Liver (tissue), 9 donors: ENCODE results near the gene HRH3. TPM values are rescaled to one million over a fixed set of nuclear protein-coding genes. Genes with fewer than 3 reads are reported as not detected.

ENCODE experiments used
- DNase-seq: peaks from one replicate; pipeline ENCODE4 v3.0.0-alpha.2; 2017; ENCODE audit warnings: low spot score
- H3K27ac ChIP-seq, 2 donors: one replicate each; pipeline ENCODE4 v1.7.0; 2013; ENCODE audit warnings: inconsistent platforms in 2 of 2, low read length in 2 of 2, control low read depth in 1 of 2, low read depth in 1 of 2, mild to moderate bottlenecking in 1 of 2
- H3K27me3 ChIP-seq, 4 donors: one replicate each; pipeline versions ENCODE4 v1.6.1 to v1.7.0; 2013; ENCODE audit warnings: low read length in 3 of 4, inconsistent platforms in 1 of 4, mild to moderate bottlenecking in 1 of 4, moderate library complexity in 1 of 4; ENCODE audit not compliant: control insufficient read depth in 4 of 4, insufficient read depth in 4 of 4
- H3K36me3 ChIP-seq, 4 donors: one replicate each; pipeline versions ENCODE4 v1.6.1 to v1.7.0; 2013; ENCODE audit warnings: low read length in 3 of 4, mild to moderate bottlenecking in 3 of 4, low read depth in 1 of 4, moderate library complexity in 1 of 4; ENCODE audit not compliant: control insufficient read depth in 4 of 4, insufficient read depth in 3 of 4
- H3K4me1 ChIP-seq, 4 donors: one replicate each; pipeline versions ENCODE4 v1.6.1 to v1.7.0; 2013; ENCODE audit warnings: low read length in 3 of 4, mild to moderate bottlenecking in 3 of 4, moderate library complexity in 1 of 4; ENCODE audit not compliant: control insufficient read depth in 4 of 4, insufficient read depth in 4 of 4
- H3K4me3 ChIP-seq, 3 donors: one replicate each; pipeline versions ENCODE4 v1.6.1 to v1.7.0; 2013; ENCODE audit warnings: low read length in 3 of 3, control low read depth in 1 of 3, low read depth in 1 of 3, mild to moderate bottlenecking in 1 of 3
- H3K9ac ChIP-seq, 2 donors: one replicate each; pipeline ENCODE4 v1.7.0; 2013; ENCODE audit warnings: low read length in 2 of 2, mild to moderate bottlenecking in 2 of 2, moderate library complexity in 2 of 2, control low read depth in 1 of 2, low read depth in 1 of 2
- H3K9me3 ChIP-seq, 4 donors: one replicate each; pipeline versions ENCODE4 v1.6.1 to v1.7.0; 2013; ENCODE audit warnings: low read length in 3 of 4; ENCODE audit not compliant: control insufficient read depth in 4 of 4
- CTCF ChIP-seq: fragments of 150-350 bp; IDR thresholded peaks from 2 replicates; pipeline ENCODE4 v1.5.1; 2017; ENCODE audit warnings: improper control_type of control experiment, low read depth, low read length; ENCODE audit not compliant: missing input control
- FOXA2 ChIP-seq: IDR thresholded peaks from 2 replicates; pipeline ENCODE4 v1.6.1; 2016; ENCODE audit warnings: antibody characterized with exemption
- GABPA ChIP-seq, 2 donors: IDR thresholded peaks in 1 of 2; conservative IDR thresholded peaks in 1 of 2; 2 replicates each; pipeline ENCODE4 v1.6.1; 2016; ENCODE audit warnings: antibody characterized with exemption in 2 of 2, mild to moderate bottlenecking in 1 of 2, moderate library complexity in 1 of 2
- HNF4A ChIP-seq, 2 donors: conservative IDR thresholded peaks; 2 replicates each; pipeline ENCODE4 v1.6.1; 2016; ENCODE audit warnings: antibody characterized with exemption in 2 of 2, mild to moderate bottlenecking in 2 of 2
- HNF4G ChIP-seq: IDR thresholded peaks from 2 replicates; pipeline ENCODE4 v1.6.1; 2016; ENCODE audit warnings: antibody characterized with exemption
- NR2F2 ChIP-seq: IDR thresholded peaks from 2 replicates; pipeline ENCODE4 v1.6.1; 2016; ENCODE audit warnings: antibody characterized with exemption
- REST ChIP-seq: IDR thresholded peaks from 2 replicates; pipeline ENCODE4 v1.6.1; 2016; ENCODE audit warnings: antibody characterized with exemption, mild to moderate bottlenecking
- RXRA ChIP-seq, 2 donors: IDR thresholded peaks; 2 replicates each; pipeline ENCODE4 v1.6.1; 2017 to 2018; ENCODE audit warnings: antibody characterized with exemption in 2 of 2, mild to moderate bottlenecking in 1 of 2
- TAF1 ChIP-seq: conservative IDR thresholded peaks from 2 replicates; pipeline ENCODE4 v1.6.1; 2016; ENCODE audit warnings: antibody characterized with exemption, mild to moderate bottlenecking
- YY1 ChIP-seq: IDR thresholded peaks from 2 replicates; pipeline ENCODE4 v1.6.1; 2016; ENCODE audit warnings: antibody characterized with exemption, mild to moderate bottlenecking
- WGBS: extraction: QIAGEN DNeasy Blood & Tissue Kit; methylation state at CpG from one replicate; pipeline ENCODE4 v1.1.7; 2013; 5-methylcytosine and 5-hydroxymethylcytosine counted together
- polyA plus RNA-seq, 2 donors: library from polyadenylated mRNA; stranded (reverse) in 1 of 2; unstranded in 1 of 2; fragments of 200-250 nt in 1 of 2; fragments of >200 nt in 1 of 2; fragmentation: Nextera tagmentation in 1 of 2; extraction: Ambion mirVana in 1 of 2; gene quantifications; one replicate each; pipeline versions ENCODE4 v1.2.1 to v1.2.3, GENCODE V29; 2013 to 2015
- total RNA-seq, 2 donors: library from RNA; depleted of rRNA; stranded (reverse); fragments of >200 nt; gene quantifications; one replicate each; pipeline ENCODE4 v1.2.3, GENCODE V29; 2014
- TF ChIP-seq, protein P1 (sequence below): IDR thresholded peaks from 2 replicates; pipeline ENCODE4 v1.6.1; 2016; ENCODE audit warnings: antibody characterized with exemption
- TF ChIP-seq, protein P2 (sequence below): IDR thresholded peaks from 2 replicates; pipeline ENCODE4 v1.6.1; 2016; ENCODE audit warnings: antibody characterized with exemption
- donor health status: healthy.
- donor health status: healthy.
- donor health status: healthy.
- donor health status: healthy.
- donor health status: healthy.

The HRH3 gene
- total and polyA plus RNA-seq, 4 donors: not detected

- Histone ChIP-seq H3K4me1 (no peaks in the 10 kb centered on the region), H3K36me3 (peaks cover 13 to 48% (median 22%) of the 10 kb centered on the region in 4 donors), H3K9ac (no peak overlapping the region), H3K27me3 (no peaks in the 10 kb centered on the region), H3K9me3 (no peaks in the 10 kb centered on the region), H3K27ac (no peak overlapping the region), H3K4me3 (no peak overlapping the region)
- no peak for DNase-seq
- TF ChIP-seq CTCF (no peak), RXRA (IDR thresholded peaks at IDR 0.05) (no peak), GABPA (IDR thresholded peaks at IDR 0.05 in 1 of 2, conservative IDR thresholded peaks at IDR 0.05 in 1 of 2) (no peak), FOXA2 (no peak), REST (no peak), TAF1 (no peak), NR2F2 (no peak)
- TF ChIP-seq, protein P1, sequence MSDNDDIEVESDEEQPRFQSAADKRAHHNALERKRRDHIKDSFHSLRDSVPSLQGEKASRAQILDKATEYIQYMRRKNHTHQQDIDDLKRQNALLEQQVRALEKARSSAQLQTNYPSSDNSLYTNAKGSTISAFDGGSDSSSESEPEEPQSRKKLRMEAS: no peak
- TF ChIP-seq, protein P2, sequence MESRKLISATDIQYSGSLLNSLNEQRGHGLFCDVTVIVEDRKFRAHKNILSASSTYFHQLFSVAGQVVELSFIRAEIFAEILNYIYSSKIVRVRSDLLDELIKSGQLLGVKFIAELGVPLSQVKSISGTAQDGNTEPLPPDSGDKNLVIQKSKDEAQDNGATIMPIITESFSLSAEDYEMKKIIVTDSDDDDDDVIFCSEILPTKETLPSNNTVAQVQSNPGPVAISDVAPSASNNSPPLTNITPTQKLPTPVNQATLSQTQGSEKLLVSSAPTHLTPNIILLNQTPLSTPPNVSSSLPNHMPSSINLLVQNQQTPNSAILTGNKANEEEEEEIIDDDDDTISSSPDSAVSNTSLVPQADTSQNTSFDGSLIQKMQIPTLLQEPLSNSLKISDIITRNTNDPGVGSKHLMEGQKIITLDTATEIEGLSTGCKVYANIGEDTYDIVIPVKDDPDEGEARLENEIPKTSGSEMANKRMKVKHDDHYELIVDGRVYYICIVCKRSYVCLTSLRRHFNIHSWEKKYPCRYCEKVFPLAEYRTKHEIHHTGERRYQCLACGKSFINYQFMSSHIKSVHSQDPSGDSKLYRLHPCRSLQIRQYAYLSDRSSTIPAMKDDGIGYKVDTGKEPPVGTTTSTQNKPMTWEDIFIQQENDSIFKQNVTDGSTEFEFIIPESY: no peak
- 97% methylated on average over 23 of the region's 23 CpGs for WGBS
Measured at GRCh38 chr20:62168890-62169435, 51.1 kb downstream of the HRH3 start.

DNA sequence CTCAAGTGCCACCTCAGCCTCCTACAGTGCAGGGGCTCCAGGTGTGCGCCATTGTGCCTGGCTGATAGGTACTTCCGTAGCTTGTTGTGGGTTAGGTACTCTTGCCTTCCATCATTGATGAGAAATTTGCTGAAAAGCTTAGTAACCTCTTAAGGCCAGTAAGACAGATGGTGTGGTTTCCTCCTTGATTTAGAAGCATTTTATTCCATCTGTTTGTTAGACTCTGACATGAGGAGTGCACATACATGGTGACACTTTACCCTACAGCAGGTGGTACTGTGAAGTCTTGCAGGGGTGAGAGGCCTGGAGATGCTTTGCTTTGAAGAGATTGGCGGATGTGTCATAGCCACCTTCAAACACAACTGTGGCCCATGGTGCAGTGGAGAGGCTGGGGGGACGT lies 52.0 kb downstream of the HRH3 start:
- DNase-seq: no peak
- 97% methylated on average over 4 of the region's 4 CpGs for WGBS
- no peak overlapping the region for H3K4me3 ChIP-seq
- no peak overlapping the region for H3K27ac ChIP-seq
- peaks cover 14 to 51% (median 22%) of the 10 kb centered on the region in 4 donors for H3K36me3 ChIP-seq
- no peaks in the 10 kb centered on the region for H3K9me3 ChIP-seq
- no peaks in the 10 kb centered on the region for H3K4me1 ChIP-seq
- no peaks in the 10 kb centered on the region for H3K27me3 ChIP-seq
- TF ChIP-seq YY1 (no peak), NR2F2 (no peak), HNF4G (no peak), HNF4A (conservative IDR thresholded peaks at IDR 0.05) (no peak), GABPA (IDR thresholded peaks at IDR 0.05 in 1 of 2, conservative IDR thresholded peaks at IDR 0.05 in 1 of 2) (no peak)
- no peak overlapping the region for H3K9ac ChIP-seq
